HG03520 (cell line): ENCODE measurements around the gene SDHD.

Source experiments
- ATAC-seq: cut with Tn5 transposase; IDR thresholded peaks from one replicate; pipeline ENCODE4 v1.9.1; 2021; ENCODE audit warnings: mild to moderate bottlenecking, moderate library complexity; ENCODE audit not compliant: unreplicated experiment

SDHD gene

DNA sequence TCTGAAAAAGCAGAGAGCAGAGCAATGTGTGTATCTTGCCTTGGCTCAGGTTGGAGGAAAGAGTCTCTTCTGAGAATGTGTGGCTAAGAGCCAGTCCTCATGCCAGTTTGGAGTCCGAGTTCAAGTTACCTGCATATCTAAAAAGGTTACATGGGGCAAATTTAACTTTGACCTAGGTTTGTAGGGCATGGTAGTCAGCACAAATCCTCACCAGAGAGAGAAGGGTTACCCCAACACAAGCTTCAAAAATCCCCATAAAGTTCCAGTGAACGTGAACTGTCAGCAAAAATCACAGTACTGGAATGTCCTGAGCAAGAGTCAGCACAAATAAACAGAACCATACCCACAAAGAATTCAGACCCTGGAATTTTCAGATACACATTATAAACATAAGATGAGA is 13.8 kb downstream of the SDHD start:
- ATAC-seq: no peak

DNA sequence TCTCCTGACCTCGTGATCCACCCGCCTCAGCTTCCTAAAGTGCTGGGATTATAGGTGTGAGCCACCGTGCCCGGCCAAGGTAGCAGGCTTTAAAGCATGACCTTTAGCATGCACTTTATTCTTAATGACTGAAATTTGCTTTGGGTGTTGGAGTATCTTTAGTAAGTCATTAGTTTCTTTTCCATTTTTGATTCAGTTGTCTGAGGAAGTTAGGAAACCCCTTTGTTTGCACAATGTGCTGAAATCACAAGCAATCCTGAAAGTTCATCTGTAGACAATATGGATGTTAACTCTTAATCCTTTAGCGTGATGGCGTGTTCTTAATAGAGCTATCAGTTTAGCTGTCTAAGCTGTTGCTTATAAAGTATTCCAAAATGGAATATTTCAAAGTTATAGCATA is 16.8 kb downstream of the SDHD start:
- ATAC-seq: no peak

DNA sequence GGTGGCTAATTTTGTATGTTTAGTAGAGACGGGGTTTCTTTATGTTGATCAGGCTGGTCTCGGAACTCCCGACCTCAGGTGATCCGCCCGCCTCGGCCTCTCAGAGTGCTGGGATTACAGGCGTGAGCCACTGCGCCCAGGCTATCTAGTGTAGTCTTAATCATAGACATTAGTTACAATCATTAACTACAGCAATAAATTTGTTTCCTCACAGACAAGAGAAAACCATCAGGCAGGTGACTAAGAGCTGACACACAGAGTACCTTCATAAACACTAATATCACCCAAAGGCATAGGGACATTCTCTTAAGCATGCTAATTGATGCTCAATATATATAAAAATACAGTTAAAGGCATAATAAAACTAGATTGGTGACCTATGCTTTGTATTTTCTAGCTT is 19.4 kb downstream of the SDHD start:
- no peak for ATAC-seq

DNA sequence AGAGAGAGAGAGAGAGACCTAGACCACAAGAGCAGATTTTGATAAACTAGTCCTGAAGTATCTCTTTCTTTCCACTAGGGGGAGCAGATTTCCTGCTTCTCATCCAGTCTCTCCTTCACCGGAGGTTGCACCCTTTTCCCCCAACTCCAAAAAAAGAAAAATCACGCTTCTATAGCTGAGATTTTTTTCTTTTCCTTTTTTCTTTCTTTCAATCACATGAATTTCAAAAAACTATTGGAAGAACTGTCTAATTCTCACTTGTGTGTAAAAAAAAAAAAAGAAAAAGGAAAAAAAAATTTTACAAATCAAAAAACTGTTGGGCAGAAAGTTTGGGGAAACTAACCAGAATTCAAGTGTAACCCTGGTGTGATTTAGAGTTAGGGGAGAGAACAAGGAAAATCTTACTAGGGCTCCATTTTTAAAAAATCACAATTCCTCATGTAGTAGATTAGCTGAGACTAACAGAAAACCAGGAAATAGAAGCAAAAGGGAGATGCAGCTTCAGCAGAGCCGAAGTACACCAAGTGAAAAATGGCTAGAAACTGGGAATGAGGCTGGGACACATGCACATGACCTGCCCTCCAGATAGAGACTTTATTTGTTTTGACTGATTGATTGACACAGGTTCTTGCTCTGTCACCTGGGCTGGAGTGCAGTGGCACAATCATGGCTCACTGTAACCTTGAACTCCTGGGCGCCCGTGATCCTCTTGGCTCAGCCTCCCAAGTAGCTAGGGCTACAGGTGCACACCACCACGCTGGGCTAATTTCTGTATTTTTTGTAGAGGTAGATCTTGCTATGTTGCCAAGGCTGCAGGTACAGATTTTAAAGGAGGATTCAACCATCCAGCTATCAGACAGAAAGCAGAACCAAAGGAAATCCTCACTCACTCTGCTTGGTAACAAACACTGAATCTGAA is 27.1 kb downstream of the SDHD start:
- no peak for ATAC-seq

DNA sequence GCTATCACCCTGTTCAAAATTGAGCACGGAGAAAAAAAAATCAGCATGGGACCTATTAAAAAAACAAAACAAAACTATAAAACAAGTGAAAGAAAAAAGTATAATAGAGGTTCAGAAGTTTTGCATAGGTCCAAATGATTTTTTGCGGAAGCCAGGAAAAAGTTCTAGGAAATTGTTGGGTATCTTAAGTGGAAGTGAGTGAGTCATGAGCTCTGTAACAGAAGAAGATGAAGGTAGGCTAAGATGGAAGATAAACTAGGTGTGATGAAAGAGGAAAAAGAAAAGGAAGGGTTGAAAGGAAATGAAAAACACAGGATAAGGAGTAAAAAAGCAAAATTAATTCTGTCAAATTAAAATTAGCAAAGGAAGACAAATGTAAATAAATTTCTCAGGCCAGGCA is 27.8 kb downstream of the SDHD start:
- ATAC-seq: no peak

DNA sequence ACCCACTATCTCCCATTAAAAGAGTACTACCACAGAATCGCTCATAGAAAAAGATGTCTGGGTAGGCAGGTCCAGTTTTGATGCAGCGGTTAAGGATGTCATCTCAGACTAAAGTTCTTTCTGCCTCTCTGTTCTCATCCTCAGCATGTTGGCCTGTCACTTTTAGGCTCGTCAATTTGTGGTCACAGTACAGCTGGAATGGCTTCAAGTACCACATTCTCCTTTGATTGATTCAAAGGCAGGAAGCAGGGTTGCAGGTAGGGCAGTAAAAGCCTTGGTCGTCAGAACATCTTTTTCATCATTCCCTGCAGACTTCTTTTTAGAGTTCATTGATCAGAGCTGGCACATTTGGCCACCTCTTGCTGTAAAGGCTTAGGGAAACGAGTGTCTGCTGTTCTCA is 28.7 kb downstream of the SDHD start:
- no peak for ATAC-seq

DNA sequence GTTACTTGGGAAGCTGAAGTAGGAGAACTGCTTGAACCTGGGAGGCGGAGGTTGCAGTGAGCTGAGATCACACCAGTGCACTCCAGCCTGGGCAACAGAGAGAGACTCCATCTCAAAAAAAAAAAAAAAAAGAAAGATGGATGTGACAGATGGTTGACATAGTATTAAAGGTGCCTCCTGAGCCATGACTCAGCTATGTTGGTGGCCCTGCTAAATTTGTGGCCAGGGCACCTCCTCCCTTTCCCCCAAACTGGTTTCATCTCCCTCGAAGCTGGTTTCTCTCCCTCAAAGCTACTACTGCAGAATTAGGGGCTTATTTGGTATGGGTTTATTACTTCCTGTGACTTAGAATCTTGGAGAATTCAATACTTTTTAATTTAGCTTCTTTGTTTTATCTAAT is 31.5 kb downstream of the SDHD start:
- ATAC-seq: no peak

DNA sequence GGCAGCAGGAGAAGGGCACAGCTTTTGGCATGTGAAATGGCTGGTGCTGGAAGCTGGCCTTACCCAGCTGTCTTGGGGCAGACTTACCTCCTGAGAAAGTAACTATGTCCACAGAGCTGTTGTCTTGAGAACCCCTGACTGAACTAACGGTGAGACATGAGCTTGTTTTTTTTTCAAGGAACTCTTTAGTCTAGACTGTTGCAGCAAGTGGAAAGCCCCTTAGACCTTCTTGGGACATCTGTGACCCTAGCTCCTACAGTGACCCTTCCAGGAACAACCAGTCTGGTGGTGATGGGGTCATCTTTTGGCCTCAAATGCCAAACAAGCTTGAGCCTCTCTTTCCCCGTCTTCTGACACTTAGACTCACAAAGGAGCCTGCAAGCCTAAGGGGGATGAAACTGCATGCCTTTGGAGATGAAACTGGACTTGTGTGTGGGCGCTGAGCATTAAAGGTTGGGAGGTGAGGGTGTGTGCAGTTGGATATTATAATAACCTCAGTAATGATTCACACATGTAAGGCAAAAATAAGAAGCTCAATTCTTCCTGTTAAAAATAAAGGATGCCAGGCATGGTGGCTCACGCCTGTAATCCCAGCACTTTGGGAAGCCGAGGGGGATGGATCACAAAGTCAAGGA is 35.4 kb downstream of the SDHD start:
- no peak for ATAC-seq

DNA sequence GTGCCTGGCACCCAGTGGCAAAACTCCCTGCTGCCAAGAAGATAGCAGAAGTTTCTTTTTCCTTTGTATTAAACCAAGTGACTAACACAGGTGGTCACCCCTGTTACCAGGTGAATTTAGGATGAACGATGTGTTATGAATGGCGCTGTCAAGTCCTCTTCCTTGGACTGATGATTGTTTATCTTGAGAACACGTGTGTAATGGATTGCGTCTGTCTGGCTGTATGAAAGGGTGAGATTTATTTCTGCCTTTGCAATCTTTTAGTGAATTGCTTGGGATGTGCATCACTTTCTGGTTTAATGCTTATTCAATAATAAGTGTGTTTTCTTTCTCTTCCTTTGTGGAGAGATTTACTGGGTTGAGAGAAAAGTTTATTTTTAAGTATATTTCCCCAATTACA is 36.5 kb downstream of the SDHD start:
- no peak for ATAC-seq

DNA sequence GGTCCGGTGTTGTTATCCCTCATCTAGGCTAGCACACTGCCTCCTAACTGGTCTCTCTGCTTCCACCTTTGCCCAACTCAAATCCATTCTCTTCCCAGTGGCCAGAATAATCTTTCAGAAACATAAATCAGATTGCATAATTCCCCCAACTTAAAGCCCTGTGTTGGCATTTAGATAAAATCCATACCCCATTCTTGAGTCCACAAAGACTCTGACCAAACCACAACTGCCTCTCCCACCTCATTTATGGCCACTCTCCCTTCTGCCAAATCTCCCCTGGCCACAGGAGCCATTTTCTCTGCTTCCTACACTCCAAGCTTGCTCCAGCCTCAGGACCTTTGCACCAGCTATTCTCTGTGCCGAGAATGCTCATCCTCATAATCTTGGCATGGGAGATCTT is 40.4 kb downstream of the SDHD start:
- ATAC-seq: no peak

DNA sequence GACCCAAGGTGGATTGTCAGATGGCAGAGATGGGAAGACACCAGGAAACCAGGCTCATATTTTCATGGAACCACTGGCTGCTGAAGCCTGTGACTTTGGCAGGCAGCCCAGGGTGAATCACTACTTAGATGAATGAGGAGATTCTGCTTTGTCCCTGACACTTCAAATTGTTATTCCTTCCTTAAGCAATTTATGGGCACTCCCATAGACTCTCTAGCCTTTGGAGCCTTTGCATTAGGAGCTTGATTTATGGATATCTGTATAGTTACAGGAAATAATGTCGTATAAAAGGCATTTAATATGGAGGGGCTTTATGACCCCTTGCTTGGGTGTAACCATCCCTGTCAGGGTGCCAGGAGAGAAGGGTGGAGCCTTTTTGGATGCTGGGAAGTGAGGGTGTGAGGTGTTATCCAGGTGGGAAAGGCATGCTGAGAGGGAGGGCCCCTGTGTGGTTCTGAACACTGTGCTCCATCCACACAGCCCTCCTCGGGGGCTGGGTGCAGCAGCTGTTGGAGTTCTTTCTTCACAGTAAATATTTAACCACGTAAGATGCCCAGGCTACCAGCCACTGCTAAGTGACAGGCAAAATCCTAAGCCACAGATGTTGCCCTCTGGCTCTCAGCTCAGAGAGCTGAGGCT is 41.9 kb downstream of the SDHD start:
- no peak for ATAC-seq

DNA sequence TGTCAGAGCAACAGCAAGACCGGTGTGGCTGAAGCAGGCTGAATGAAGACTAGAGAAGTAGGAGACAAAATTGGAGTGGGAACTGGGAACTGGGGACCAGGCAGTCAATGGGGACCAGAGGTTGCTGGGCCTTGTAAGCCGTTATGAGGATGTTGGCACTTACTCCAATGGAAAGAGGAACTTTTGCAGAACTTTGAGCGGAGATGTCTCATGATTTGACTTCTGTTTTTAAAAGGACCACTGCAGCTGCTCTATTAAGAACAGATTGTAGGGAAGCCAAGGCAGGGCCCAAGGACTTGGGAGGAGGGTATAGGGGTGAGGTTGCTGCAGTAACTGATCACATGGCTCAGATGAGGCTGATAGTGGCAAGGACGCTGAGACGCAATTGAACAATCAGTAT is 43.0 kb downstream of the SDHD start:
- no peak for ATAC-seq

DNA sequence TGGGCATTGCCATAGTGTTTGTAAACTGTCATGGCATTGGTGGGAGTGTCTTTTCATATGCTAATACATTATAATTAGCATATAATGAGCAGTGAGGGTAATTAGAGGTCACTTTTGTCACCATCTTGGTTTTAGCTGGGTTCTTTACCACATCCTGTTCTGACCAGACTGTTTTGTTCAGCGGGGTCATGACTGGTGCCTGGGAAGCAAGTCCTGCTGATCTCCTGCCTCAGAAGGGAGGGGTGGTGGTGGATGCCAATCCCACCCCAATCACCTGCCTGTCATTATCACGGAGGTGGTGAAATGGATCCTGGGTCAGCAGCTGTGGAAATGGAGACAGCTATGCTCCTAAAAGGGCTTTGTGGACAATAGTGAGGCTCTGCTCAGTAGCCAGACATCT is 46.1 kb downstream of the SDHD start:
- no peak for ATAC-seq

DNA sequence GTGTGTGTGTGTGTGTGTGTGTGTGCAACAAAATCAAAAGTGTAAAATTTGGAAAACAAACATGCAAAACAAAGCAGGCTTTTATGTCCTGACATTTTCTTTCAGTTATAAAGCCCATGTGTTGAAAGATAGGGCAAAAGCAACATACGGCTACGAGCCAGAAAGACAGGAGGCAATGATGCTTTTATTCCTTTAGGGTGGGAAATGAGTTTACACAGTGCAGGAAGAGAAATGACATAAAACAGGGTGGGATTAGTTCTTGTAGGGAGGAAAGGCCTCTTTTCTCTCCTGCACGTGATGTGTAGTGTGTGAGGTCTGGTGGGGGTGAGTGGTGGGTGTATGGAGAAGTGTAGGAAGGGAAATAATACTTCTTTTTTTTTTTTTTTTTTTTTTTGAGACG is 47.8 kb downstream of the SDHD start:
- ATAC-seq: no peak

DNA sequence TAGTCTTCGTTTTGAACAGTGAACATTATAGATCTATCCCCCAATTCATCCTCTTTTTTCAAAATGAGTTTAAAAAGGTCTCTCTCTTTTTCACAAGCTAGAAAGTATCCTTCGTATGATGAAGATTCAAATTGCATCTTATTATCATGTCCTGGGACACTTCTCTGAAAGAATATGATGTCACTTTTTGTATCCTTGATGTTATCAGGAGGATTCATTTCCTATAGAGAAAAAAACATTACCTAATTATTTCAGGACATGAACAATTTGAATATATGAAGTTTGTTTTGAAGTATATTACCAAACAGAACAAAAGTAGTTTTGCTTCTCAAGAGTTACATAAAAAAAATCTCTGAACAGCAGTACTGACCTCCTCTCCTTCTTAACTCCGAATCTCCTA is 56.9 kb downstream of the SDHD start:
- no peak for ATAC-seq
